Astrocyte (in vitro differentiated cells and primary cell): ENCODE results near the gene GRID2.

Source experiments
- CTCF ChIP-seq: IDR thresholded peaks from 2 replicates; pipeline ENCODE4 v1.5.1; 2011; ENCODE audit warnings: low read depth, mild to moderate bottlenecking, inconsistent platforms, low read length, moderate library complexity; ENCODE audit not compliant: insufficient read depth
- EZH2 ChIP-seq: IDR thresholded peaks from 2 replicates; pipeline ENCODE4 v1.6.1; 2012; ENCODE audit warnings: mild to moderate bottlenecking, low read length, inconsistent platforms; ENCODE audit not compliant: insufficient read depth

GRCh38 chr4:92825256-92825655, 521.5 kb downstream of the GRID2 start:
- TF ChIP-seq CTCF, result no peak
- TF ChIP-seq EZH2, result no peak
